Upper lobe of left lung (tissue), 4 donors: ENCODE data around the gene ADH1C.

Experiments used
- CTCF ChIP-seq, 6 experiments: fragments of 450-650 bp in 4 of 6; fragments of 200-600 bp in 2 of 6; sonication (generic) in 2 of 6; IDR thresholded peaks; one replicate each; pipeline ENCODE4 v1.5.1; 2016 to 2019; ENCODE audit warnings: antibody characterized with exemption in 6 of 6
- EP300 ChIP-seq, 4 donors: sonication (generic); formaldehyde crosslinking; IDR thresholded peaks; one replicate each; pipeline ENCODE4 v1.5.1; 2017; ENCODE audit warnings: antibody characterized with exemption in 4 of 4, control low read depth in 2 of 4

- TF ChIP-seq CTCF (IDR thresholded peaks at IDR 0.05) (no peak), EP300 (IDR thresholded peaks at IDR 0.05) (no peak)
Observed at GRCh38 chr4:99361268-99361898, 8.8 kb upstream of the ADH1C start.
